Middle frontal gyrus (tissue), 1 donor: ENCODE data around the gene A4GNT.
"Not testable (repeated sequence)": the region's sequence is repeated elsewhere in the genome, so short reads cannot be mapped to it uniquely, and the experiment has no call there.

Source experiments
- DNase-seq: peaks from one replicate; pipeline ENCODE4 v3.0.0-alpha.2; 2015; ENCODE audit warnings: low spot score; ENCODE audit errors: extremely low spot score

The A4GNT gene

DNA sequence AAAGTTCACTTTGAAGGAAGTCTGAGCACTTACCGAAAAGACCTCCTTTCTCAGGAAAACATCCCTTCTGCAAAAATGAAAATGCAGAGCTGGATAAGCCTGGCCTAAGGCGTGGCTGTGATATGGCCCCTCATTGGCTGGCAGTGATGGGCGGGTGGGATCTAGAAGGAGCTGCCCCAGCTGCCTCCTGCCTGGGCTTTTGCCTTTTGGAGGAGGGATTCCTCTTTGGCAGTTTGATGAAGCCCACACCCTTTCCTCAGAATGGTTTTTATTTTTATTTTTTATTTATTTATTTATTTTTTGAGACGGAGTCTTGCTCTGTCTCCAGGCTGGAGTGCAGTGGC, 12.8 kb downstream of the A4GNT start:
- no peak for DNase-seq

DNA sequence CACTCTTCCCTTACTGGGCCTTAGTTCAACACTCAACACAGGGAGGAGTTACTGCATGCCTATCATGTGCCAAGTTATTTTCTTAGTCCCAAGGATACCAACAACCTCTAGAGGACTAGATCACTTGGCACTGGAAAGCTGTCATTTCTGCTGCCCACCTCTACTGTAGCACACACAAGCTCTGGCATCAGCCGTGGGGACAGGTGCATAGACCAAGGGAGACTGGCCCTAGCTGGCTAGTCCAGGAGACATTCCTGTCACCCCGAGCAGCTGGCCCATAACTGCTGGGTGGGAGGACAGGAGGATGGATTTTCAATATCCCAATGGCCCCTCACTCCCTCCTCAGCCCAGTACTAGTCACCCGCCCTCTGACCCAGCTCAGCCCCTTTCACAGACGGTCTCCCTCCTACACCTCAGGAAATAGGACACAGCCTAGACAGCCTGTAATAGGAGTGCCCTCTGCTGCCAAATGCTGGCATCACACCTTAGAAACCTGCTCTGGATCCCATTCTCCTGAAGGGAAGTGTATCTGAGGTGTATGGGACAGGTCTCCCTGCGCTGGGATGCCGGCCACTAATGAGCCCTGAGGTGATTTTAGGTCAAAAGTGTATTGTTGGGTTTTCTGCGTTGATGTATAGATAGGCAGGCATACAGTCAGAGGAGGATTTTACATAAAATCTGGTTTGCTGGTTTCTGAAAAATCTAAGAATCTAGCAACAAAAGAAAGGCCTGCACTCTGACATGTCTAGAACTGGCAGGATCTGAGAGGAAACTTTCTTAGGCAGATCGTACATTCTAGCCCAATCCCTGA, 13.4 kb downstream of the A4GNT start:
- no peak for DNase-seq

DNA sequence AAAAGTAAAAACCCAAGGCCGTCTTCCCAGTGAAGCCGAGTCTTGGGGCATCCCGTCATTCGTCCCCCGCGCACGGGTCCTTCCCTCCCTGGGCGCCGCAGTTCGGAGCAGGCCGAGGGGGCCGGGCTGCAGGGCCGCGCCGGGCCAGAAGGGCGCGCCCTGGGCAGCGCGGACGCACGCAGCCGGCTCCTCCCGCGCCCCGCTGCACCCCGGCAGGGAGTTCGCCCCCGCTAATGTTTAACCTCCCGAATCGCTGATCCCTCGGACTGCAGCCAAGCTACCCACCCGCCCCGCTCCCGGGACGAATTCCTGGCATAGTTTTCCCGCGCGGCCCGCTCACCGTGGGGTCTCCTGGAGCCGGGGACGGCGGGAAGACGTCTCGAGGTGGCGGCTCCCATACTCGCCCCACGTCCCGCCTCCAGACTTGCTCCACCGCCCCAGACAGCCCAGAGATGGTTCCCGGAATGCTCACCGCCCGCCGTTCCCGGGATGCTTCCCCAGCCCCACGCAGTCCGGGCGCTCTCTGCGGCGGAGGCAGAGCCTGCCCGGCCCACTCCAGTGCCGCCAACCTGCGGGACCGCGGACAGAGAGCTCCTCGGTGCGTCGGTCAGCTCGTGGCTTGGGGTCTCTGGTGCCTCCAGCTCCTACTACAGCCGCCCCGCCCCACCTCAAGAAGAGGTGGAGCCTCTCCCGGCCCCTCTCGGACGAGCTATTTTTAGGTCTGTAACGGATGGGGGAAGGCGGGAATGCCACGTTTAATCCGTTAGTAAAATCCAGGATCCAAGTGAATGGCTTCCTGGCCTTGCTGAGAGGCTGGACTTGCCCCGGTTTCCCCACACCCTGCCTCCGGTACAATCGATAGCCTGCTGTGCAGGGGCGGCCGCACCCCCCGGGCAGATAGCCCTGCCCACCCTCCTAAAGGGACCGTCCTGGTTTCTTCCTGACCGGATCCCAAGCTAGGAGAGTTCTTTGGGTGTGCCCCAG, 16.9 kb downstream of the A4GNT start, which contains the start of gene DZIP1L:
TSS of gene DZIP1L (minus strand) at position 621 of the 984 bp plus-strand sequence. CDS start 11,637 bp downstream, outside the sequence.
- DNase-seq: no peak

DNA sequence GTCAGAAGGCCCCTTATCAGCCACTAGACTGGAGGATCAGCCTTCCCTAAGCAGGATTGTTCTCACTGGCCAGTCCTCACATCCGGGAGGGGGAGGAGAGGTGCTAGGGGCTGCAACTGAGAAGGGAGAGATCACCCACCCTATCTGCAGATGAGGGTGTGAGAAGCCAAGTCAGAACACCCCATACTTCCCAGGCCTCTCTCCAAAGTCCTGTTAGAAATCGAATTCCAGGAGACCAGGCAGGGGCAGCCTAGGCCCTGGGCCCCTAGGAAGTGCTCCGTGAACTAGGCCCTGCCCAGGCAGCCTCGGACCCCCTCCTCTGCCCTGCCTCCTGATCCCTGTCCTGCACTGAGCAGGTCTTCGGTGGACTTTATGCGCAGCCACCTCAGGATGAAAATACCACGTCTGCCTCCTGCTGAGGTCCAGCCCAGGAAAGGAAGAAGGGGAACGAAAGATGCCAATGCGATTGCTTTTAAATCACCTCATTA, 17.7 kb downstream of the A4GNT start:
- DNase-seq: no peak

DNA sequence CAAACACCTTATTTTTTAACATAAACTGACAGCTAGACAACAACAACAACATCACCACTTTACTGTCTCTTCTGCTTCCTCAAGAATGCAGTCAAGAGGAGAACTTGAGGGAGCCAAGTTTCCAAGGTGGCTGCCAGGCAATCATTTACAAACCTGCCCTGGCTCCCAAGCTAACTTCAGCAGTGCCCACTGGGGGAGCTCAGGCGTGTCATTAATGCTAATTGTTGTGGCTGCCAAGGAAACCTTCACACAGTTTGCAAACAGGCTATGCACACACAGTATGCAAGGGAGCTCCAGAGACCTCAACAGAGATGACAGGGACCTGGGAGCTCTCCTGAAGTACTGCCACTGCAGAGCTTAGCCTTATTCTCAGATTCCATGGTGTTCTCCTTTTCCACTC, 18.9 kb downstream of the A4GNT start:
- DNase-seq: no peak

- no peak for DNase-seq
Measured at GRCh38 chr3:138112362-138112761, 19.8 kb downstream of the A4GNT start.

- DNase-seq: no peak
Measured at GRCh38 chr3:138105598-138105997, 26.6 kb downstream of the A4GNT start.

- no peak for DNase-seq
Measured at GRCh38 chr3:138103466-138103865, 28.7 kb downstream of the A4GNT start.

DNA sequence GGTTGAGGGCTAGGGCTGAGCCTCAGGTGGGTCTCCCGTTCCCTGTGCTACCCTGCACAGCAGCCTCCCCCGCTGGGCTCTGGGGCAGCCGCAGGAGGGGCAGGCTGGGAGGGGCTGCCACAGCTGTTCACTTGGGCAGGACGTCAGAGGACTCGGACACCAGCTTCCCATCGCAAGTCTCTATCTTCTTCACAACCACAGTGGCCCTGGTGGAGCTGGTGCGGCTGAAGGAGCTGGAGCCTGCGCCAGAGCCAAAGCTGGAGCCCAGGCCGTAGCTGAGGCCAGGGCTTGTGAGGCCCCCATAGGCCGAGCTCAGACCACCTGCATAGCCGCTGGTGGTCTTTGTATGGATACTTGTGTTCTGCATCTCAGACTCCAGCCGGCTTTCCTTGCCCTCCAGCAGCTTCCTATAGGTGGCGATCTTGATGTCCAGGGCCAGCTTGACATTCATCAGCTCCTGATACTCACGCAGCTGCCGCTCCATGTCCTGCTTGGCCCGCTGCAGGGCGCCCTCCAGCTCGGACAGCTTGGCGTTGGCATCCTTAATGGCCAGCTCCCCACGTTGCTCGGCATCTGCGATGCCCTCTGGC, 30.7 kb downstream of the A4GNT start:
- not testable (repeated sequence) for DNase-seq

- DNase-seq: no peak
Measured at GRCh38 chr3:138099417-138099816, 32.8 kb downstream of the A4GNT start.

GRCh38 chr3:138097192-138098172, 34.7 kb downstream of the A4GNT start:
- DNase-seq: no peak

DNA sequence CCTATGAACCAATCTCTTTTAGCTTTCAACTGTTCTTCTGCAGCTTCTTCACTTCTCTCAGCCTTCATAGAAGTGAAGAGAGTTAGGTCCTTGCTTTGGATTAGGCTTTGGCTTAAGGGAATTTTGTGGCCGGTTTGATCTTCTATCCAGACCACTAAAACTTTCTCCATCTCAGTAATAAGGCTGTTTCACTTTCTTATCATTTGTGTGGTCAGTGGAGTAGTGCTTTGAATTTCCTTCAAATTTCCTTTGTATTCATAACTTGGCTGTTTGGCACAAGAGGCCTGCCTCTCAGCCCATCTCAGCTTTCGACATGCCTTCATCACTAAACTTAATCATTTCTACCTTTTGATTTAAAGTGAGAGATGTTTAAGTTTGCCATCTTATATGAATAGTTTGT, 38.5 kb downstream of the A4GNT start:
- DNase-seq: no peak

DNA sequence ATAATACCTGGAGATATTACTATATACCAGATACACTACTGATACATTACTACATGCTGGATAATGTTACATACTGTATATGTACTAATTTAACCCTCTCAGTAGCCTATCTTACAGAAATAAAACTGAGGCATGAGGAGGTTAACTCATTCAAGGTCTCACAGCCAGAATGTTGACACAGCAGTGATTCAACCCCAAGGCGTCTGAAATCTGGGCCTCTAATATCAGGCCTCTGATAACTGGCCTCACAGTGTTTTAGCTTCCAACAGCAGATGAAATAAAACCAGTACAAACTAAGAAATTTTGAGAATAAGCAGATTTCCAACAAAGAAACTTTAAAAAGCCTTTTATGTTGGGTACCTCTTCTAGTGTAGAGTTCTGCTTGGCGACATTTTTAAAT, 40.2 kb downstream of the A4GNT start:
- DNase-seq: no peak

DNA sequence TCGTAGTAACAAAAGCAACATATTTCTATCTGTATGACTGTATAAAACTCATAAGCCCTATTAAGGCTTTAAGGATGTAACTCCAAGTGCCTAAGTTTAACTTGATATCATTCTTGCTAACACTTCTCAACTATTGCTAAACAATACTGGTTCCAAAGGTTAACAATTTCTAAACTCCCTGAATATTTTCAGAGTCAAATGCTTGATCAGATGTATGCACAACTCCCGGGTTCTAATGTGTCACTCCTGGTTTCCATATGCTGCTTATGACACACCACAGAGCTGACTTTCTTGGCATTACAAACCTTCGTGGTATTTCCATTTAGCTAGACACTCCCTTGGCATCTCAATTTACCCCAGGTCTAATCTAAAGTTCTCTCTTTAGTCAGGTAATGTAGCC, 43.1 kb downstream of the A4GNT start:
- no peak for DNase-seq

- DNase-seq: not testable (repeated sequence)
Measured at GRCh38 chr3:138085745-138086144, 46.4 kb downstream of the A4GNT start.

DNA sequence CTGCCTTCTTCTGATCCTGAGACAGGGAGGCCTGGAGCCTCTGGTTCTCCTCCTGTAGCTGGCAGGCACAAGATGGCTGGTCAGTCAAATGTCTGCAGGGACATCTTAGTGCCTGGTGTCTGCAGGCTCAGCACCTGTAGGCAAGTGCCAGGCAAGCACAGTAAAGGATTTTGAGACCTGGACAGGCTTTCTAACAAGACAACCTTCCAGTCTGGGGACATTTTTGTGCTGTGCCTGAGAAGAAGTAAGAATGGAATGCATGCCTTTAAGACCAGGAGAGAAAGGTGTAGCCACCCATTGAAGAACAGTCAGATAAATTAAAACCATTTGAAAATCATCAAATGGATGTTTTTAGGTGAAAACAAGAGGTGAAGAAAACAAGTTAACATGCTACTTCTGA, 48.0 kb downstream of the A4GNT start:
- DNase-seq: no peak

- no peak for DNase-seq
Measured at GRCh38 chr3:138082992-138083386, 49.2 kb downstream of the A4GNT start.

DNA sequence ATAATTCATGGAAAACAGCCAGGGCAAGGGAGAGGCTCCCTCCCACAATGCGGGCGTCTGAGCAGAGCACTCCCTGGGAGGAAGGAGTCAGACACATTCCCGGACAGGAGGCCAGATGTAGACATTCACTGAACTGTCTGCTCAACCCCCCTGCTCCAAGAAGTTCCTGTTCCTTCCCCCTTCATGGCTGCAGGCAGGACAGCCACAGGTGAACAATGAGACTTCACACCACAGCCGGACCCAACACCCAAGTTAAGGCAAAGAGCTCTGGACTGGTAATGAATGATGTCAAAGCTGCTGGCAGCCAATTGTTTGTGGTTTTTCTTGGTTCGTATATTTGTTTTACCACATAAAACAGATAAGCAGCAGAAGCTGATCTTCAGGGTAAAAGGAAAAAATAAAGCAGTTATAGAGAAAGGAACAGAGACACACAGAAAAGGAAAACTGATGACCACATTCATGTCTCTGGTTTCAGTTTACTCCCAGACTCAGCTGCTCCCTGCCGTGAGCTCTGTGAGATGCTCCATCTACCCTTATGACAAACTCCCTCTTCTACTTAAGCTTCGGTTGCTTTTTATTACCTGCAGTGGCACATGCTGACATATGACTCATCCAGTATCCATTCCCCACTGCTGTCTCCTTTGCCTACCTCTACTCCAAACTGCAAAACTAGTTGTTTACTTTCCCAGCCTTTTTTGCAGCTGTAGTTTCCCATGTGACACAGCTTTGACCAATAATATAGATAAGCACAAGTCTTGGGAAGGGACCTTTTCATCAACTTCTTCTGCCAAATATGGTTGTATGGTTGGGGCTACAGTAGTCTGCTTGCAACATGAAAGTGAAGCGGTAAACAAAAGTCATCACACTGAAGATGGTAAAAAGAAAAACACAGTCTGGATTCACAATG, 49.9 kb downstream of the A4GNT start:
- DNase-seq: no peak

DNA sequence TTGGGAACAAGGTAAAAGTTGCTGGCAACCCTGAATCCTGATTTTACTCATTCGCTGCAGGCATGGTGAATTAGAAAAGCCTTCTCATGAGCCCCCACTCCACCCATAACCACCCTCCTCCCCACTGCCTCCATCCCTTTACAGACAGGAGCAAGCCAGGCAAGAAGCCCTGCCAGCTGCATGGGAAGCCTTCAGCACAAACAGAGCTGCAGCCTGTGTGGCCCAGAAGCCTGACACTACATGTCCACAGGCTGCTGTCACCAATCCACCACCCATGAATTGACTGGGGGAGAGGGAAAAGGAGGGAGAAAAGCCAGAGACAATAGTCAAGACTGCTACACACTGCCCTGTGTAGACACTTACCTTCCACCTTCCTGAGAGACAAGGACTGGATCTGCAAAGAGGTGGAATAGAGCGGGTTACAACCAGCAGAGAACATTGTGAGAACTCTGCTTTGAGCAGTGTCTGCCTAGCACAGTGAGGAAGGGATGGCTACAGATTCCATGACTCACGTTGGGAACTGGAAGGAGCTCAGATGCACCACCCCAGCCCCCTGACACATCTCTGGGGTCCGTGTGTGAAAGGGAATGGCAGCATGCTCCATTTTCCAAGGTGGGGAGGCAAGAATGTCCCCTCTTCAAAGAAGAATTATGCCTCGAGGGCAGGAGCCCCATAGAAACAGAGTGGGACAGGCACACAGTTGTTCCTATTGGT, 50.7 kb downstream of the A4GNT start:
- no peak for DNase-seq
